ENCODE measurements around the gene RASAL2.

- TF ChIP-seq CTCF (IDR thresholded peaks at IDR 0.05): no peak
- TF ChIP-seq POLR2A (IDR thresholded peaks at IDR 0.05): no peak
Observed at GRCh38 chr1:178267646-178268094, 173.8 kb downstream of the RASAL2 start.
